HG03097 (cell line): ENCODE measurements around the gene MMRN1.

Experiments
- ATAC-seq: cut with Tn5 transposase; IDR thresholded peaks from one replicate; pipeline ENCODE4 v1.9.1; 2021; ENCODE audit not compliant: unreplicated experiment, low FRiP score

MMRN1 gene, protein sequence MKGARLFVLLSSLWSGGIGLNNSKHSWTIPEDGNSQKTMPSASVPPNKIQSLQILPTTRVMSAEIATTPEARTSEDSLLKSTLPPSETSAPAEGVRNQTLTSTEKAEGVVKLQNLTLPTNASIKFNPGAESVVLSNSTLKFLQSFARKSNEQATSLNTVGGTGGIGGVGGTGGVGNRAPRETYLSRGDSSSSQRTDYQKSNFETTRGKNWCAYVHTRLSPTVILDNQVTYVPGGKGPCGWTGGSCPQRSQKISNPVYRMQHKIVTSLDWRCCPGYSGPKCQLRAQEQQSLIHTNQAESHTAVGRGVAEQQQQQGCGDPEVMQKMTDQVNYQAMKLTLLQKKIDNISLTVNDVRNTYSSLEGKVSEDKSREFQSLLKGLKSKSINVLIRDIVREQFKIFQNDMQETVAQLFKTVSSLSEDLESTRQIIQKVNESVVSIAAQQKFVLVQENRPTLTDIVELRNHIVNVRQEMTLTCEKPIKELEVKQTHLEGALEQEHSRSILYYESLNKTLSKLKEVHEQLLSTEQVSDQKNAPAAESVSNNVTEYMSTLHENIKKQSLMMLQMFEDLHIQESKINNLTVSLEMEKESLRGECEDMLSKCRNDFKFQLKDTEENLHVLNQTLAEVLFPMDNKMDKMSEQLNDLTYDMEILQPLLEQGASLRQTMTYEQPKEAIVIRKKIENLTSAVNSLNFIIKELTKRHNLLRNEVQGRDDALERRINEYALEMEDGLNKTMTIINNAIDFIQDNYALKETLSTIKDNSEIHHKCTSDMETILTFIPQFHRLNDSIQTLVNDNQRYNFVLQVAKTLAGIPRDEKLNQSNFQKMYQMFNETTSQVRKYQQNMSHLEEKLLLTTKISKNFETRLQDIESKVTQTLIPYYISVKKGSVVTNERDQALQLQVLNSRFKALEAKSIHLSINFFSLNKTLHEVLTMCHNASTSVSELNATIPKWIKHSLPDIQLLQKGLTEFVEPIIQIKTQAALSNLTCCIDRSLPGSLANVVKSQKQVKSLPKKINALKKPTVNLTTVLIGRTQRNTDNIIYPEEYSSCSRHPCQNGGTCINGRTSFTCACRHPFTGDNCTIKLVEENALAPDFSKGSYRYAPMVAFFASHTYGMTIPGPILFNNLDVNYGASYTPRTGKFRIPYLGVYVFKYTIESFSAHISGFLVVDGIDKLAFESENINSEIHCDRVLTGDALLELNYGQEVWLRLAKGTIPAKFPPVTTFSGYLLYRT

DNA sequence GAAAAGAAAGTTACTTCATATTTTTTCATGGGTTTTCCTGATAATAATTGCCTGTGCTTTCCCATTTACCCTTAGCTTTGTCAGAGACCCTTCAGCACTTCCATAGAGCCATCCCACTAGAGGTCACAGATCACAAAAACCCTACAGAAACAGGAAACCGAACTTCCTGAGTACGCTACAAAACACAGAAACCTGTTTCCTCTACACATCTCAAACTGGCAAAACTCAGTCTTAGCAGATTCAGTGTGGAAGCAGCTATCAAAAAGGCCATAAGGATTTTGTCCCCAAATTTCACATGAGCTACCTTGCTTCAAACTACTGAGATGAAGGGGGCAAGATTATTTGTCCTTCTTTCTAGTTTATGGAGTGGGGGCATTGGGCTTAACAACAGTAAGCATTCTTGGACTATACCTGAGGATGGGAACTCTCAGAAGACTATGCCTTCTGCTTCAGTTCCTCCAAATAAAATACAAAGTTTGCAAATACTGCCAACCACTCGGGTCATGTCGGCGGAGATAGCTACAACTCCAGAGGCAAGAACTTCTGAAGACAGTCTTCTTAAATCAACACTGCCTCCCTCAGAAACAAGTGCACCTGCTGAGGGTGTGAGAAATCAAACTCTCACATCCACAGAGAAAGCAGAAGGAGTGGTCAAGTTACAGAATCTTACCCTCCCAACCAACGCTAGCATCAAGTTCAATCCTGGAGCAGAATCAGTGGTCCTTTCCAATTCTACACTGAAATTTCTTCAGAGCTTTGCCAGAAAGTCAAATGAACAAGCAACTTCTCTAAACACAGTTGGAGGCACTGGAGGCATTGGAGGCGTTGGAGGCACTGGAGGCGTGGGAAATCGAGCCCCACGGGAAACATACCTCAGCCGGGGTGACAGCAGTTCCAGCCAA lies at the start of gene MMRN1:
Gene MMRN1 (plus strand): TSS at position 206 of the 902 bp plus-strand sequence. CDS start 118 bp downstream, at position 324.
- ATAC-seq, result peak; percentile 56

DNA sequence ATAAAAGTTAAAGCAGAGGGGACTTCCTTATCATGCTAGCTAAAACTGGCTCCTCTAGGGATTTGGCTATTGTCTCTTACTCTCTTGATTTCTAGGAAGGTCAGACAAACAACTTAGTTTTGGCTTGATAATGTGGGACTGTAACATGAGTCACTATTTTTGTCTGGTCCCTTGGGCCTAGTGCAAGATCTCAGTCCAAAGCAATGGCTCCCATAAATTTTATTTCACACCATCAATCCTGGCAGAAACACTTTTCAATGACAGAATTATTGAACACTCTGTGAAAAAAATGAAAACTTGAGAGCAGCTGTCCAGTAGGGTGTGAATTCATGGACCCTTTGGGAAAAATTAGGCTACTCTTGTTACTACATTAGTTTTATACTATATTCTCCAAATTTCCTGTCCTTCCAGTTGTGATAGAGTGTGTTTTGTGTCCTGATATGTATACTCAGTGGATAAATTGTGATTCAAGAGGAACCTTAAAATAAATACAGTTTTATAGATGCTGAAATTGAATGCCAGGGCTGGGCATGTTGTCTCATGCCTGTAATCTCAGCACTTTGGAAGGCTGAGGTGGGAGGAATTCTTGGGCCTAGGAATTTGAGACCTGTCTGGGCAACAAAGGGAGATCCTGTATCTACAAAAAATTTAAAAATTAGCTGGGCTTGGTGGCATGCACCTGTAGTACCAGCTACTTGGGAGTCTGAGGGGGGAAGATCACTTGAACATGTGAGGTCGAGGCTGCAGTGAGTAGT lies 46.9 kb upstream of the MMRN1 start:
- ATAC-seq, result no peak

DNA sequence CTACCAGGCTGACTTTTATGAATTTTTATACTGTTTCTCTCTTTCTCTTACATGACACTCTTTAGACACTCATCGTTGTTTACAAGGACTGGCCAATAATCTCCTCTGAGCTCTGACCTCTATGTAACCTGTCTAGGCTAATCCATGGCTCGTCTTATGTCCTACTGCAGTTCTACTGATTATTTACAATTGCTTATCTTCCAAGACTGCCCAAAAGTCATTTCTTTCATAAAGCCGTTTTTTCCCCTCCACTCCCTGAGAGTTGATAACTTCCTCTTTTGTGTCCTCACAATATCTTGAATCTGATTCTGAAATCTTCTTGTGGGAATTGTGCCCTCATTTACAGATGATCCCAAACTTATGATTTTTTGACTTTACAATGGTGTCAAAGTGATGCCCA lies 39.4 kb upstream of the MMRN1 start:
- ATAC-seq, result no peak

DNA sequence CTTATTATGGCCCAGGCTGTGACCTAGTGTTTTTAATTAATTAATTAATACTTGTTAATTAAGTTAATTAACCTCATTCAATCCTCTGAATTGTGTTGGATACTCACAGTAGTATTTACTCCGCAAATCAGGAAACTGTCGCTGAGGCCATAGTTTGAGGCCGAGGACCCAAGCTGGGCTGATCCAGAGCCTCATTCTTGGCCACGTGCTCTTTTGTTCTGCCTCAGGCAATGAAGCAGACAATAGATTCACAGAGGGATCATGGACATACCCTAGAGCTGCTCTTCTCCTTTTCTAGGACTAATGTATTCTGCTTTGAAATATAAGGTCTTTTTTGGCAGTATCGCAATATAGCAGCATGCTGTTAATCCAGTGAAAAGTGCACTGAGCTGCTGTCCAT lies 33.7 kb upstream of the MMRN1 start:
- ATAC-seq, result no peak

DNA sequence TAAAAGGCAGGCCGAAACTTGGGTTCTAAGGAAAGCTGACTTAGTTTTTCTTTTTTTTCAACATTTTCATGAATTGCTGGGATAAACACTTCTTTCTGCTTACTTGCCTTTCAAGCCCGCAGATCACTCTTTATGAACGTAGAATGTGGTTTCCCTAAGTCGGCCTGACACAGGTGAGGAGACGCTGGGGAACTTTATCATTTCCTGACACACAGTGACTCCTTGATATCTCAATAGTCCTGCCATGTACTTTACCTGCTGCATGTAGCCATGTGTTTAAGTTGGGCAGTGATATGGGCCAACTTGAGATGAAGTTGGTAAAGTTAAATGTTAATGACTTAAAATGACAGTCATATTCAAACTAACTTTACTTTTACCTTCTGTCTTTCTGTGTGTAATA lies 31.1 kb upstream of the MMRN1 start:
- ATAC-seq, result no peak

DNA sequence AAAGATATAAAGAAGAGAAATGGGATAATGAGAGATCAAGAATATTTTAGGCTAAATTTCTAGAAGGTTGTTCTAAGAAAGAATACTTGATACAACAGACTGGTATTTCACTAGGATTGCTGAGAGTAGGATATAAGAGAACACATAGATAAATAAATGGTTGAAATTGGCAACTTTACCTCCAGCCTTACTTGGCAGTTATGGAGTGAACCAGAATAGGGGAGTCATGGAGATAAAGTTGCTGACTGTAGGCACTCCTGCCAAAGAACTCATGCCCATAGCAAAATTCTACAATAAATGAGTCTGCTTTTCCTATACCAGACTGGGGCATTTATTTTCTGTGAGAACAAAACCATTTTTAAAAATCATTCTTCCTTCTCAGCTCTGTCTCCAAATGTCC lies 26.4 kb upstream of the MMRN1 start:
- ATAC-seq, result no peak

DNA sequence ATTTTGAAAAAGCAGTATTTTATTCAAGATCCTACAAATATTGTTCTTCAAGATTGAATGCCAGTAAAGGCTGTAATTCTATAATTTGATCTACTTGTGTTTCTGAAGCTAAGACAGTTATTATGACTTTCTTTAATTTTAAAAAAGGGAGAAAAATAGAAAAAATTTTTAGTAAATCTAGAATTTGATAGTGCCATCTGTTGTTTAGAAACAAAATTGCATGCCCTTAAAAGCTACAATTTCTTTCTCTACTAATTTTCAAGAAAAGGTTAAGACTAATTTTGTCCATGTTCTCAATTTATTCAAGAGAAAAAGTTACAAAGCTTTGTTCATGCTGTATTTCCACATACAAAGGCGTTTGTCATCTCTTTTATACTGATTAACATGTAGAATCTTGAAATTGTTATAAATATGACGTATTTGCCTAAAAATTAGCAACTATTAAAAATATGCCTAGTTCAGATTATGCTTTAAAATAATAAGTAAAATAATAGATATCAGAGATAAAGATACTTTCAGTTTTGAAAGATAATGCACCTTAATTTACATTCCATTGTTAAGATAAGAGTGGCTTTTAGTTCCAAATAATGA lies 25.6 kb upstream of the MMRN1 start:
- no peak for ATAC-seq

DNA sequence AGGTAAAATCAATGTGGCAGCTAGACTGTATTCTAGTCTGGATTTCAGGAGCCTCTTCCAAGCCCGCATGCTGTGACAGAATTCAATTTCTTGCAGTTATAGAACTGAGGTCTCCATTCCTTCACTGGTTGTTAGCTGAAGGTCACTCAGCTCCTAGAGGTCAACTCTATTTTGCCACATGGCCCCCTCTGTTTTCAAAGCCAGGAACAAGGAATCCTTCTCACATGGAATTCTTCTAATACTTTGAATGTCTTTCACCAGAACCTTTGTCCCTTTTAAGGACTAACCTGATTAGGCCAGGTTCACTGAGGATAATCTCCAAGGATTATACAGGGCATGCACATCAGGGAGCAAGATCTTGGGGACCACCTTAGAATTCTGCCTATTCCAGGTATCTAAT lies 23.4 kb upstream of the MMRN1 start:
- ATAC-seq, result no peak

DNA sequence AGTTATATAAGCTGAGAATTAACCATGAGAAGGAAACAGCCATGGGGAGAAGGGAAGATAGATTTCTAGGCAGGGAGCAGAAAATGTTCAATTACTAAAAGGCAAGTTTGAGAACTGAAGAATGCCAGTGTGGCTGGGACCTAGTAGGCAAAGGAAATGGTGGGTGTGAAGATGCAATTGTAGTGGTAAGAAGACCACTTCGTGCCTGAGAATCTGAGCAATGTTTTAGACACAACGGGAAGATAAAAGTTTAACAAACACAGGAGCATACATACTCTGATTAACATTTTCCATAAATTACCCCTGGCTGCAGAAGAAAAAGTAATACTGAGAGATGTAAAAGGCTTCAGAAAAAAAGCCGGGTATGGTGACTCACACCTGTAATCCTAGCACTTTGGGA lies 18.1 kb upstream of the MMRN1 start:
- no peak for ATAC-seq

DNA sequence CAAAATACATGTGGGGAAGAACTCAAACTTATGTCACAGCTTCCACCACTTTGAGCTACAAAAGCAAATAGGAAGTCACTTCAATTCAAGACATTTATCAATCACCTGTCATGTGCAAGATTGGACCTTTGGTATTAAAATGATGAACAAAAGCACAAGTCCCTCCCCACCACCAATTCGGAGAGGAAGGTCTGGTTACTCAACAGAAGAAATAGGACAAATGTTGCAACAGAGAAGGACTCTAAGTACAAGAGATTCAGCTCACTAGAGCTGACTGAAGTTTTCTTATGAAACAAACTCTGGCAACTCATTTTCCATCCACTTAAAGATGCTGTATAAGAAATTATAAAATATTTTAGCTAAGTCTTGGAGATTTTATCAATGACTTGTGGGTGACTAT lies 16.0 kb upstream of the MMRN1 start:
- ATAC-seq, result no peak

DNA sequence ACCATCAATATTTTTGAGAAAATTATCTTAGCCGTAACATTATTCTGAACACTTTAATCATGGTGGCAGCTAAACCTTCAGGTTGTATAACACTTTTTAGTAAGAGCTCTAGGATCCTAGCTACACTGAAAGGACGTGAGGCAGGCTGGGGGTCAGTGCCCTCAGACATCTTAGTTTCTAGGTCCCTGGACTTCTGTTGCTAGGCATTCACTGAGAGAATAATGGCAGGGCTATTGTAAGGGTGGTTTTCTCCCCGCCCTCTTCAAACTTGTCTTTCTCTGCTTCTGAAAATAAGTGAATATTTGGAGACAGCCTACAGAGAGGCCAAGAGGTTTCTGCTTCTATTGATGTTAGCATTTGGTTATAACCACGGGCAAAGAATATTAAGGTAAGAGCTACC lies 15.4 kb upstream of the MMRN1 start:
- ATAC-seq, result no peak

DNA sequence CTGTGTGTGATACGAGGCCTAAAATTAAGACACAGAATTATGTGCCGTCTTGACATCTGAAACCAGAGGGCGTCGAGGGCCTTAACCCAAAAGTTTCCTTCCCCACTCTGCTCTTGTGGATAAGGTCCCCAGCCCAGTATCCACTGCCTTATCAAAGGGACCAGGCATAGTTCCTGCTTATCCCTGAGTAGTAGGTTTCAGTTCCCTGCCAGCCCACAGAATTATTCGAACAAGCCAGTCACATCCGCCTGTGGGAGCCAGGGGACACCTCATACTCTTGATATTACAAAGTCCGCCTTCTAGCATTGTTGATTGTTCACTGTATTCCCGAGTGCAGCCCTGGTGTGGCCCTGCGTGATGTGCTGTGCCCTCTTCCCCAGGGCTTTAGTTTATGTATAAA lies 5.4 kb upstream of the MMRN1 start:
- no peak for ATAC-seq

DNA sequence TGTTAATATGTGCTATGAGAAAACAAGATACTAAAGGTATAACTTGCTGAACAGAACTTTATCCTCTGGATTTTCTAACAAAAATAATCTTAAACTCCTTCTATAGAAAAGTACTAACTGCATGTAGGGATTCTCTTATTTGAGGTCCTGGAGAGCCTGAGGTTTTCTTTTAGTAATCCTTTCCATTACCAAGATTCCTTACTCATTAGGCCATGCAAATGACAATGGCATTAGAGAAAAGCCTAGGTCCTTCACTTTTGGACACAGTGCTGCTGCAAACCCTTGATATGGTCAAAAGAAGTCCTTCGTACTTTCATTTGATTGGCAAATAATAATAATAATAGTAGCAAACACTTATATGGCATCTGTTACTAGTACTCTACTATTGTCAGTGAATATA lies 3.2 kb downstream of the MMRN1 start:
- no peak for ATAC-seq

DNA sequence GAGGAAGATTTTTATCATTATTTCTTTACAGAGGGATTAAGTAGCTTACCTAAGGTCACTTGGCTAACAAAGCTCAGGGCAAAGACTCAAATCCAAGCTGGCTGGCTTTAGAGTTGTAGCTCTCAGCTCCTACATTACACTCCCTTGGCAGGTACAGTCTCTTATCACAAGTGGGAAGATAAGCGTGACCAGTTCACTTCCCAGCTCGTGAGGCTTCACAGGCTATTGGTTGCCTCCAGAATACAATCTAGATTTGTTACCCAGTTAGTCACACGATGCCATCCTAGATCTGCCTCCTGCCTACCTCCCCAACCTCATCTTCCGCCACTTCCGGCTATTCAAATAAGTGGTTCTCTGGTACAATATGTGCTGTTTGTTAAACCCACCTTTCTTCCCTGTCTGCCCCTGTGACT lies 3.7 kb downstream of the MMRN1 start:
- peak; percentile 55 for ATAC-seq

DNA sequence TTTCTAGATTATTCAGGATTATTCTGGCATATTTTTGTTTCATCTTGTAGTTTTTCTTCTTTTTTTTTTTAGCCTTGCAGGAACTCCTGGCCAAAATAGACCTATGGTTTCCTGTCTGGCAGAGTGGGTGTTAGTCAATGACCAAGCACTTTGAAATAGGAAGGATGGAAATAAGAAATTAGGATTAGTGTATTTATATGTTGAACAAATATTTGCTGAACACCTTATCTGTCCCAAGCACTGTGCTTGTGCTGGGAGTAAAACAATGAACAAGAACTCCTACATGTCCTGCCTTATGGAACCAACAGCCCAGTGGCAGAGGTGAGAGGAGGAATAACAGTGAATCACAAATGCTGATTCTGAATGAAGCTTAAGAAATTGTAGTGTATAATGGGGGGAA lies 4.5 kb downstream of the MMRN1 start:
- ATAC-seq, result no peak

DNA sequence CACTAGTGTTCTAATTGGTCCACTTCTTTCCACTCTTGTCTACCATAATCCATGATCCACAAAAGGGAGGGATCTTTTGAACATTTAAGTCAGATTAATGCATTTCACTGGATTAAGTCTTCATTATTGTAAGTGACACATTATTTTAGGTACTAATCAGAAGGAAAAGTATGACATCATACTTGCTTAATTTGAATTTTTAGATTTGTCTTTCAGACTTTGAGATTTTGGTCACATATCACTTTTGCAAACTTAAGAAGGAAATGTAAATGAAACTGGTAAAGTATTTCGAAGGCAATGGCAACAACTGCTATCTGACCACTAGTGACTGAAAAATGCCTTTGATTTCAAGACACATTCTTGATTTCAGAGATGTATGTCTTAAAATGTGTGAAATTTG lies 5.2 kb downstream of the MMRN1 start:
- ATAC-seq, result no peak

DNA sequence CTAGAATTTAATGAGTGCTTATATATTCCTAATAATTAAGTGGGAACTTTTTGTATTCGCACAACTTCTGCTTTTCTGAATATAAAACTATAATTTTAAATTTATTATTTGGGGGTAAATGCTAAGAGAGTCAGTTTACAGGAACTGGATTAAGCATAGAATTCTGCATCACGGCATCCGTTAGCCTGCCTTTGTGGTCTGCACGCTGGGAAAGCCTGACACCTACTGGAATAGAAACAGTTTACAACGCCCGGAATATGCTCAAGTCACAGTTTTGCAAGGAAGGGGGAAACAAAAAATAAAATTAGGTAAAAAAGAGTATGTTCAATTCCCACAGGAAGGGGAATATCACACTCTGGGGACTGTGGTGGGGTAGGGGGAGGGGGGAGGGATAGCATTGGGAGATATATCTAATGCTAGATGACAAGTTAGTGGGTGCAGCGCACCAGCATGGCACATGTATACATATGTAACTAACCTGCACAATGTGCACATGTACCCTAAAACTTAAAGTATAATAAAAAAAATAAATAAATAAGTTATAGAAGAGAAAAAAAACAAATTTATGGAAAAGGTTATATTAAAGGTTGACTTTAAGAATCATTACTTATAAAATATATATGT lies 7.3 kb downstream of the MMRN1 start:
- peak; percentile 72 for ATAC-seq

DNA sequence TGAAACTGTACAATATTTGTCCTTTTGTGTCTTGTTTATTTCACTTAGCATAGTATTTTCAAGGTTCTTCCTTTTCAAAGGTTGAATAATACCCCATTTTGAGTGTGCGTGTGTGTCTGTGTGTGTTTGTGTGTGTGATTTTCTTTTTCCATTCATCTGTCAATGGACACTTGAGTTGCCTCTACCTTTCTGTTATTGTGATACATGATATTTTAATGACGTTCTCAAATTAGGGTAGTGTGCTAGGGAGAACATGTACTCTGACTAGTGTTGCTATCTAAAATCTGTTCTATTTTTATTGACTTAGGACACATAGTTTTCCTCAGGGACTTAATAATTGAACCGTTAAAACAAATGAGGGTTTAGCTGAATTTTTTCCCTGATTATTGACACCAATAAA lies 9.9 kb downstream of the MMRN1 start:
- ATAC-seq, result no peak

DNA sequence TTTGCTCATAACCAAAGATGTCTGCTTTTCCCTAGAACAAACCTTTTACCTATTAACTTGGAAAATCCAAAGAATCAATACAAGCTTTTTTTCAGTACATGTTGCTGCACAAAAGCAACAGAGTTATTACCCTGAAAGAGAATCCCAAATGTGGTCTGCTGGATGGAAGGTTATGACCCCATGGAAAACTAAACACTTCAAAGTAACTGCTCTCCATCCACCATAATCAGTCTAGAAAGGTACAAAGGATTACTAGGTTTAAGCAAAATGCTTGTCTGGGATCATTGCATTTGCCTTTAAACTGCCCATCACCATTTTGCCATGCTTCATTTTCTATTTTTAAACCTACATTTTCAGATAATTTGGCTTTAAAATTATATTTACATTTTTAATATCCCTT lies 11.7 kb downstream of the MMRN1 start:
- no peak for ATAC-seq
